Neuron (in vitro differentiated cells): ENCODE results near the gene DBI.

Experiments
- H2AFZ ChIP-seq: one replicate; pipeline ENCODE4 v1.6.1; 2013; ENCODE audit warnings: low read depth, mild to moderate bottlenecking, inconsistent platforms, low read length, moderate library complexity
- H3K27me3 ChIP-seq: one replicate; pipeline ENCODE4 v1.6.1; 2013; ENCODE audit warnings: low read length; ENCODE audit not compliant: insufficient read depth
- H3K36me3 ChIP-seq: one replicate; pipeline ENCODE4 v1.6.1; 2013; ENCODE audit warnings: low read length; ENCODE audit not compliant: insufficient read depth
- H3K4me1 ChIP-seq: one replicate; pipeline ENCODE4 v1.6.1; 2013; ENCODE audit warnings: low read length; ENCODE audit not compliant: insufficient read depth
- H3K4me3 ChIP-seq: 2 replicates; pipeline ENCODE4 v1.5.1; 2013; ENCODE audit warnings: mild to moderate bottlenecking, low read length, moderate library complexity
- H3K9me3 ChIP-seq: one replicate; pipeline ENCODE4 v1.6.1; 2013; ENCODE audit warnings: low read length

DBI gene

DNA sequence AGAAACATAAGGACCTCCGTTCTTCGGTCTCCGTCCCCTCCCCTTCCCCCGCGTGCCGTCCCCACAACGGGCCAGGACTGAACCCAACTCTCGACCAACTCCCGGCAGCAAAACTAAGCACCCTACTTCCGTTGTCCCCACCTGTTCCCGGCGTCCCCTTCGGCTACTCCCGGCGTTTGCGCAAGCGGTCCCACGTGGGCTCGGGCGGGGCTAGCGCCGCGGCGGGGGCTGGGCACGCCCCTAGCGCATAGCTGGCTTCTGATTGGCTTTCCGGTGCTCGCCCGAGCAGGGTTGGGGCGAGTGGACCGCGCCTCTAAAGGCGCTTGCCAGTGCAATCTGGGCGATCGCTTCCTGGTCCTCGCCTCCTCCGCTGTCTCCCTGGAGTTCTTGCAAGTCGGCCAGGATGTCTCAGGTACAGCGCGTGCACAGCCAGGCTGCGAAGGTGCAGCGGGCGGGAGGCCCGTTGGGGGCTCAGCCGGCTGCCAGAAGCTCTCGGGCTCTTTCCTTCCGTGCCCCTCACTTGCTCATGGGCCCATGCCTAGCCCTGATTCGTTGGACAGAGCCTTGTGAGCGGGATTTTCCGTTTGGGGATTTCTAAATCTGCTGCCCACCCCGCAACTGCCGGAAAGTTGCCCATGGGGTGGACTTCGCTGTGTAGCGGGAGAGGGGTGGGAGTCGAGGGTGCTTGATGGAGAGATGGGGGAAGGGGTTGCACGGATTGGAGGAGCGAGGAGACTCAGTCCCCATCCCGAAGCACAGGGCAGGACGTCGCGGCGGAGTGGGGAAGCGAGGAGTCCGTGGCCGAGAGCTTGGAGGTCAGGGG is at the start of gene DBI, which contains the start of gene C2orf76:
Gene DBI (plus strand): TSS at position 329 of the 823 bp plus-strand sequence. CDS start 75 bp downstream, at position 404.
Gene C2orf76 (minus strand): TSS at position 186 of the 823 bp plus-strand sequence. CDS start 26,875 bp downstream, outside the sequence.
- H3K4me1 ChIP-seq, result peaks cover 19% of the 10 kb centered on the region
- no peaks in the 10 kb centered on the region for H3K9me3 ChIP-seq
- peaks cover 33% of the 10 kb centered on the region for H3K36me3 ChIP-seq
- peak within 1 kb of the TSS; percentile 96 for H3K4me3 ChIP-seq
- H2AFZ ChIP-seq, result peak within 1 kb of the TSS; percentile 75
- H3K27me3 ChIP-seq, result no peaks in the 10 kb centered on the region

DNA sequence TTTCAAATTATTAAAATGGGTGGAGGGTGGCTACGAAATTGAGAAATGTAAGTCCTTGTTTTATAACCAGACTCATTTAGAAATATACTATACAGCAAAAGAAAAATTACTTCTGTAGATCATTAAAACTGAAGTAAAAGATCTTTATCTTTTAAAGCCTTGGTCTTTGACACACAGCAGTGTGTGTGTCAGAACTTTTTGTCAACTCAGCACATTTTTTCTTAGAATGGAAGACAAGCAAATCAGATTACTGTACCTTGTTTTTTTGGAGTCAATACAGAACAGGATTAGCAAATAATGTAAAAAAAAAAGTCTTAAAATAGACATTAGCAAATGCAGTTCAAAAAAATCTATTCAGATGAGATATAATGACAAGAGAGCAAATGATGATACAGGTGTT is 49.2 kb upstream of the DBI start:
- Histone ChIP-seq H3K4me3 (no peak overlapping the region), H3K36me3 (no peaks in the 10 kb centered on the region), H3K4me1 (no peaks in the 10 kb centered on the region), H3K9me3 (no peaks in the 10 kb centered on the region), H3K27me3 (no peaks in the 10 kb centered on the region), H2AFZ (no peak overlapping the region)

DNA sequence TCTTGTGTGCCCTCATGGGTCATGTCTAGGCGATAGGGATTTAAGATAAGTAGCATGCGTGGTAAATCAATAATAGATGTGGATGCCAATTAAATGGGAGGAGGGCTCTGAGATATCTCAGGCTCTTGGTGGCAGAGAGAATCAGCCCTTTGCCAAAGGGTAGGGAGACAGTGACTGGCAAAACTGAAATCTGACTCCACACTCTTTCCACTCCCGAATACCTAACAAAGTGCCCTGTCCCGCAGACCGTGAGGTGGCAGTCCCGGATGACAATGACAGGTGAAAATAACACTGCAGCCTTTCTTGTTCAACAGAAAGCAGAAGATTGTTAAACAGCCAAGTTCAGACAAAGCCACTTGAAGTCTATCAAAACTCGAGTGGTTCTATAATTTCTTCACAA is 47.2 kb upstream of the DBI start:
- Histone ChIP-seq H3K27me3 (no peaks in the 10 kb centered on the region), H3K9me3 (no peaks in the 10 kb centered on the region), H3K4me1 (no peaks in the 10 kb centered on the region), H3K36me3 (no peaks in the 10 kb centered on the region), H2AFZ (no peak overlapping the region), H3K4me3 (no peak overlapping the region)

DNA sequence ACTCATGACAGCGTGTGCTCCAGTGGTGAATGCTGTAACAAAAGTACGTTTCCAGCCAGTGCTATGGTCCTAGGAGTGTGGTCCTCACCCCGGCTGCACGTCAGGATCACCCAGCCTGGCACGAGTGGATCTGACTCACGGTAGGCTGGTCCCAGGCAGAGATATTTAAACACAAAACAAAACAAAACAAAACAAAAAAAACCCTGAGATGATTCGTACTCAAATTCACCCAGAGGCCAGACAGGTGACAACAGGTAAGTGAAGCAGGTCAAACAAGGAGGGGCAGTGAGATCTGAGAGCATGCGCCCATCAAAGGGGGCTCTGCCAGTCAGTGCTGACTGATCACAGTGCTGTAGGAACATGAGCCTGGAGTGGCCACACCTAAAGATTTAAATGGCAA is 43.3 kb upstream of the DBI start:
- no peaks in the 10 kb centered on the region for H3K9me3 ChIP-seq
- H3K4me1 ChIP-seq, result no peaks in the 10 kb centered on the region
- H2AFZ ChIP-seq, result no peak overlapping the region
- H3K27me3 ChIP-seq, result no peaks in the 10 kb centered on the region
- H3K4me3 ChIP-seq, result no peak overlapping the region
- H3K36me3 ChIP-seq, result no peaks in the 10 kb centered on the region

DNA sequence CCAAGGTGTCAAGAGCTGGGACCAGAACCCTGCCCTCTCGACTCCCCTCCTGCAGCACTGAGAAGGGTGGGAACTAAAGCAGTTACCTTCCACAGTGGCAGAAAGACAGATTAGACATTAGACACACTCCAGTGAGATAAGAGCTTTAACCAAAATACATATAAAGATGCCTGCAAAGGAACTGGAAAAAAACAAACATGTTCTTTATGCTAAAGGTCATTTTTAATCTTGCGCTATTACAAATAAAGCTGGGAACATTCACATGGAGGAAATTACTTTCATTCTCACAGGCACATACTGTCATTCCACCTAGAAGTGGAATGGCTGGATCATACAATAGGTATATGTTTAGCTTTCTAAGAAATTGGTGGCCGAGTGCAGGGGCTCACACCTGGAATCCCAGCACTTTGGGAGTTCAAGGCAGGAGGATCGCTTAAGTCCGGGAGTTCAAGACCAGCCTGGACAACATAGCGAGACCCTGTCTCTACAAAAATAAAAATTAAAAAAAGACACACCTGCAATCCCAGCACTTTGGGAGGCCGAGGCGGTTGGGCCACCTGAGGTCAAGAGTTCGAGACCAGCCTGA is 42.0 kb upstream of the DBI start:
- Histone ChIP-seq H3K27me3 (no peaks in the 10 kb centered on the region), H2AFZ (no peak overlapping the region), H3K9me3 (no peaks in the 10 kb centered on the region), H3K36me3 (no peaks in the 10 kb centered on the region), H3K4me3 (no peak overlapping the region), H3K4me1 (no peaks in the 10 kb centered on the region)

DNA sequence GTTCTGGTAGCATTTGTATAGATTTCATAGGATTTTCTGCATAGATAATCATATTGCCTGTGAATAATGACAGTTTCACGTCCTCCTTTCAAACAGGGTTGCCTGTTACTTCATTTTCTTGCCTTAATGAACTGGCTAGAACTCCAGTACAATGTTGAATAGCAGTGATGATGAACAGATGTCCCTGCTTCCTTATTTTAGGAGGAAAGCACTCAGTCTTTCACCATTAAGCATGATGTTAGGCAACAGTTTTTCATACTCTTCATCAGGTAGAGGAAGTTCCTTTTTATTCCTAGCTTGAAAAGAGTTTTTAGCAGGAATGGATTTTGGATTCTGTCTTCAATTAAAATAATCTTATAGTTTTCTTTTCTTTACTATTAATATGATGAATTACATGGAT is 39.8 kb upstream of the DBI start:
- Histone ChIP-seq H2AFZ (no peak overlapping the region), H3K27me3 (no peaks in the 10 kb centered on the region), H3K36me3 (no peaks in the 10 kb centered on the region), H3K4me3 (no peak overlapping the region), H3K9me3 (no peaks in the 10 kb centered on the region), H3K4me1 (no peaks in the 10 kb centered on the region)

DNA sequence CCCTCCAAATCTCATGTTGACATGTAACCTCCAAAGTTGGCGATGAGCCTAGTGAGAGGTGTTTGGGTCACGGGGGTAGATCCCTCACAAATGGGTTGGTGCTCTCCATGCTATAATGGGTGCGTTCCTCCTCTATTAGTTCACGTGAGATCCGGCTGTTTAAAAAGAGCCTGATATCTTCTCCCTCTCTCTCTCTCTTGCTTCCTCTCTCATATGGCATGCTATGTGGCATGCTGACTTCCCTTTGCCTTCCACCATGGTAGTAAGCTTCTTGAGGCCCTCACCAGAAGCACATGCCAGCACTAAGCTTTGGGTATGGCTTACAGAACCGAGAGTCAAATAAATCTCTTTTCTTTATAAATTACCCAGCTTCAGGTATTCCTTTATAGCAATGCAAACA is 39.3 kb upstream of the DBI start:
- H3K4me1 ChIP-seq, result no peaks in the 10 kb centered on the region
- no peak overlapping the region for H3K4me3 ChIP-seq
- H3K9me3 ChIP-seq, result no peaks in the 10 kb centered on the region
- H2AFZ ChIP-seq, result no peak overlapping the region
- no peaks in the 10 kb centered on the region for H3K27me3 ChIP-seq
- no peaks in the 10 kb centered on the region for H3K36me3 ChIP-seq

DNA sequence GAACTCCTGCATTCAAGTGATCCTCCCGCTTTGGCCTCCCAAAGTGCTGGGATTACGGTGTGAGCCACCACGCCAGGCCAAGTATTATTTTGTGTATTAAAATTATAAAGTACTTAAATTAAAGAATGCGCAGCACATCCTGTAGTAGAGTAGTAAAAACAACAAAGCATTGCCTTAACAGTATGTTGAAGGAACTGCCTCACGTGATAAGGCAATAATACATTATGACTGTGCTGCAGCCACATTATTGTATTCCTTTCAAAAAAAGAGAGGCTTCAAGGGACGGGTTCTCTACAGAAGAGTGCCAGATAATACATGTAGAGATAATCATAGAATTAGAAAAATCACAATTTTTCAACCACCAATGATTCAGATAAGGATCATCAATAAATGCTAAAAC is 33.8 kb upstream of the DBI start:
- no peak overlapping the region for H2AFZ ChIP-seq
- no peaks in the 10 kb centered on the region for H3K4me1 ChIP-seq
- H3K27me3 ChIP-seq, result no peaks in the 10 kb centered on the region
- no peaks in the 10 kb centered on the region for H3K36me3 ChIP-seq
- H3K9me3 ChIP-seq, result no peaks in the 10 kb centered on the region
- no peak overlapping the region for H3K4me3 ChIP-seq

DNA sequence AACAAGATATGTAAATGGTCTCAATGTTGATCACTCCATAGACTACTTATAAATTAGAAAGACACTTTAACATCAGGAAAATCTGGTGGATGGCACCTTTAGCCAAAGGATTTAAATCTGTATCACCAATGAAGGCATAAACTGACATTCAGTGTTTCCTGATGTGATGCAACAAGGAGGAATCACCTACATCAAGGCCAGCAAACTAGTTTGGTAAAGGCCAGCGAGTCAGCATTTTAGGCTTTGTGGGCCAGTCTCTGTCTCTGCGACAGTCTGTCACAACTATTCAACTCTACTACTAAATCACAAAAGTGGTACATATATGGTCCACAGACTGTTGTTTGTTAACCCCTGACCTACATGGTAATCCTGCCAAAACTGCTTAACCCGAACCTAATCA is 33.4 kb upstream of the DBI start:
- H3K36me3 ChIP-seq, result no peaks in the 10 kb centered on the region
- no peaks in the 10 kb centered on the region for H3K4me1 ChIP-seq
- H3K27me3 ChIP-seq, result no peaks in the 10 kb centered on the region
- no peak overlapping the region for H2AFZ ChIP-seq
- H3K9me3 ChIP-seq, result no peaks in the 10 kb centered on the region
- no peak overlapping the region for H3K4me3 ChIP-seq

DNA sequence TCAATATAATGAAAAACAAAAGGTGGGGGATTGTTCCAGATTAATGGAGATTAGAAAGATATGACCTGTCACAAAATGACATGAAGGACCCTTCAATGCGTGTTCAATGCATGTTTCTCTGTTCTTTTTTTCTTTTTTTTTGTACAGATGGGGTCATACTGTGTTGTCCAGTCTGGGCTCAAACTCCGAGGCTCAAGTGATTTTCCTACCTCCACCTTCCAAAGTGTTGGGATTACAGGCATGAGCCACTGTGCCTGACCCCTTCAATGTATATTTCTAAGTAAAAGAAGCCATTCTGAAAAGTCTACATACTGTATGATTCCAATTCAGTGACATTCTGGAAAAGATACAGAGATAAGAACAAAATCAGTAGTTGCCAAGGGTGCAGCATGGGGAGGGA is 32.9 kb upstream of the DBI start:
- no peaks in the 10 kb centered on the region for H3K27me3 ChIP-seq
- H3K4me3 ChIP-seq, result no peak overlapping the region
- H3K4me1 ChIP-seq, result no peaks in the 10 kb centered on the region
- H2AFZ ChIP-seq, result no peak overlapping the region
- no peaks in the 10 kb centered on the region for H3K36me3 ChIP-seq
- no peaks in the 10 kb centered on the region for H3K9me3 ChIP-seq

DNA sequence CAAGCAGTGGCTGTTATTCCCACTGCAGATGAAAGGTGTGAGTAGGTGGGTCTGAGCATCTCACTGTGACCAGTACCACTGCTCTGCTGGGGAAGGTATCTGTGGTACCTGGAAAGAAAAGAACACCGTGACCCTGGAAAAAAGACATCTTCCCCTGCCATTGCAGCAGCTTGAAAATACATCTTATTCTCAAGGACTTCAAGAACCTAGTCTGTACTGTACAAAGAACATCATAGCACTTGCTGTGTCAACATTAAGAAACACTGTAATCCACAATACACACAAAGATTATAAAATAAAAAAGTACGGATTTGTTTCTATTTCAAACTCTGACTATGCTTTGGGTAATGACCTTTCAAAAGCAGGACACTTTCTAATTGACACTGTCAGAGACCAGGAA is 29.0 kb upstream of the DBI start:
- no peaks in the 10 kb centered on the region for H3K9me3 ChIP-seq
- H2AFZ ChIP-seq, result no peak overlapping the region
- no peaks in the 10 kb centered on the region for H3K4me1 ChIP-seq
- H3K4me3 ChIP-seq, result no peak overlapping the region
- H3K36me3 ChIP-seq, result no peaks in the 10 kb centered on the region
- H3K27me3 ChIP-seq, result no peaks in the 10 kb centered on the region

DNA sequence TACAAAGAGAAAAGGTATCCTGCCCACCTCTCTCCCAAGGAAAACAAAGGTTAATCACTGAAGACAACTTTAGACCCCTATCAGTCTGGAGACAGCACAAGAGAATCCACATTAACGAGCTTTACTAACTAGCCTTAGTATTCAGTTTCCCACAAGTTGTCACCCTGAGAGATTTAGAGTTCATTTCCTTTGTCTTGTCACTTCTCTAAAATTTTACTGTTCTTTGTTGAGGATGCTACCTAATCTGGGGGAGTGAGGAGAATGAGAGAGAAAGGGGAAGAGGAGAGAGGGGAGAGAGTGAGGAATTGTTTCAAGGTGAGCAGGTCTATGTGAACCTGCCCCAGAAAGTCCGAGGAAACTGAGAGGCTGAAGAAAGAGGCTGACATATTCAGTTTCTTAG is 28.5 kb upstream of the DBI start:
- Histone ChIP-seq H3K4me3 (no peak overlapping the region), H3K4me1 (no peaks in the 10 kb centered on the region), H3K9me3 (no peaks in the 10 kb centered on the region), H3K36me3 (no peaks in the 10 kb centered on the region), H2AFZ (no peak overlapping the region), H3K27me3 (no peaks in the 10 kb centered on the region)

DNA sequence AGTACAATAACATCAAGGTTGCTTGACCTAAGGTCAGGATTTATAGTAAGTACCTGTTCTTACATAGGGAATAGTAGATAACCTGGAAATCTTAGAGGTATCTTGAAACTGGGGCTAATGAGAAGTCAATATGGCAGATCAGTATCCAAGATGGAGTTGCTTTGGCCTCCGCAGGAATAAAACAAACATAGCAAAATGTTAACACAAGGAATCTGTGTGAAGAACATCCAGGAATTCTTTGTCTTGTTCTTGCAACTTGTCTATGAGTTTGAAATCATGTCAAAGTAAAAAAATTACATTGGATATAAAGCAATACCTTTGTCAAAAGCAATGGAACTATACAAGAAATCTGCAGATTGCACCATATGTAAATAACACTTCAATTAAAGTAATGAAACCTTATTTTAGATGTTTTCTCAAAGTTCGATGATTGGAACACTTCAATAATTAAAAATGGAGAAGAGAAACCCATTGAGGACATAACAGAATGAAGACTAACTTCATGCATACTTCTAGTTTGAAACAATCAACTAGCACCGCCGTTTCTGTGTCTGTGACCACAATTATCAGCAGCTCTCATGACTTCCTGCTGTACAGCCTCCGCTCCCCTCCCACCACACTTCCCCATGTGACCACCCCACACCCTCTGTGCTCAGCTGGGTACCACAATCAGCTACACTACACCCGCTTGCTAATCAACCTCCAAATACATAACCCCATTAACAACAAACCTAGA is 27.8 kb upstream of the DBI start:
- Histone ChIP-seq H3K4me1 (no peaks in the 10 kb centered on the region), H3K36me3 (no peaks in the 10 kb centered on the region), H2AFZ (no peak overlapping the region), H3K27me3 (no peaks in the 10 kb centered on the region), H3K9me3 (no peaks in the 10 kb centered on the region), H3K4me3 (no peak overlapping the region)
